K562 (cell line): Measurements from ENCODE around the gene MTMR6. TPM values are rescaled to one million over a fixed set of nuclear protein-coding genes. Genes with fewer than 3 reads are reported as not detected.

Experiments
- ASH1L ChIP-seq: fragments of 450-650 bp; IDR thresholded peaks from 2 replicates; pipeline ENCODE4 v1.6.1; 2018; ENCODE audit warnings: borderline replicate concordance, mild to moderate bottlenecking, low read depth; ENCODE audit not compliant: partially characterized antibody
- CAMTA2 ChIP-seq: fragments of 250-450 bp; sonication (Bioruptor Pico); conservative IDR thresholded peaks from 2 replicates; pipeline ENCODE4 v1.5.1; 2022
- HDAC3 ChIP-seq: fragments of 450-650 bp; IDR thresholded peaks from 2 replicates; pipeline ENCODE4 v1.6.1; 2018; ENCODE audit warnings: borderline replicate concordance, mild to moderate bottlenecking, moderate library complexity; ENCODE audit not compliant: partially characterized antibody
- KLF10 ChIP-seq: fragments of 250-450 bp; sonication (Bioruptor Pico); IDR thresholded peaks from 2 replicates; pipeline ENCODE4 v1.6.1; 2021; ENCODE audit warnings: matching md5 sums
- MXI1 ChIP-seq: IDR thresholded peaks from 2 replicates; pipeline ENCODE4 v1.6.1; 2011; ENCODE audit warnings: low read depth, mild to moderate bottlenecking, improper control_type of control experiment, low read length
- NEUROD1 ChIP-seq: fragments of 150-350 bp; IDR thresholded peaks from 2 replicates; pipeline ENCODE4 v1.6.1; 2014; ENCODE audit warnings: borderline replicate concordance, low read length, low read depth; ENCODE audit not compliant: partially characterized antibody
- RREB1 ChIP-seq: fragments of 250-450 bp; sonication (Bioruptor Pico); IDR thresholded peaks from 2 replicates; pipeline ENCODE4 v1.4.0; 2020
- VEZF1 ChIP-seq: fragments of 200-800 bp; sonication (Bioruptor generic); IDR thresholded peaks from 2 replicates; pipeline ENCODE4 v1.6.1; 2017; ENCODE audit warnings: missing genetic modification characterization, missing compliant biosample characterization
- ZBTB9 ChIP-seq: fragments of 450-650 bp; formaldehyde crosslinking; IDR thresholded peaks from 2 replicates; pipeline ENCODE4 v1.4.0; 2020; ENCODE audit warnings: mild to moderate bottlenecking, moderate library complexity
- ZNF212 ChIP-seq: fragments of 450-650 bp; formaldehyde crosslinking; IDR thresholded peaks from 2 replicates; pipeline ENCODE4 v1.4.0; 2020; ENCODE audit warnings: mild to moderate bottlenecking
- ZNF561 ChIP-seq: fragments of 450-650 bp; formaldehyde crosslinking; conservative IDR thresholded peaks from 2 replicates; pipeline ENCODE4 v1.4.0; 2020; ENCODE audit warnings: mild to moderate bottlenecking, moderate library complexity
- ZSCAN29 ChIP-seq: fragments of 450-650 bp; IDR thresholded peaks from 2 replicates; pipeline ENCODE4 v1.6.1; 2017
- polyA plus RNA-seq, 8 experiments: library from polyadenylated mRNA; depleted of rRNA in 4 of 8; stranded (reverse) in 5 of 8; unstranded in 3 of 8; fragments of >200 nt; fragmentation: Nextera tagmentation in 2 of 8; fragmentation: Illumina TruSeq in 1 of 8; extraction: Ambion mirVana in 2 of 8; extraction: Trizol in 1 of 8; gene quantifications; 2 replicates each; pipeline versions ENCODE4 v1.2.1 to v1.2.3, GENCODE V29; 2011 to 2014; ENCODE audit warnings: inconsistent platforms in 1 of 8, missing spikeins in 1 of 8
- total RNA-seq, 7 experiments: library from RNA; depleted of rRNA in 6 of 7; stranded (reverse); fragments of >200 nt in 6 of 7; fragmentation: Illumina TruSeq in 2 of 7; extraction: Trizol in 2 of 7; gene quantifications; 2 replicates each; pipeline versions ENCODE4 v1.2.1 to v1.2.3, GENCODE V29; 2011 to 2021; ENCODE audit warnings: low replicate concordance in 1 of 7
- TF ChIP-seq, protein P1 (sequence below): IDR thresholded peaks from 3 replicates; pipeline ENCODE4 v1.6.1; 2011; ENCODE audit warnings: borderline replicate concordance, mild to moderate bottlenecking; ENCODE audit not compliant: insufficient read length, insufficient read depth
- TF ChIP-seq, protein P2 (sequence below): fragments of 450-650 bp; IDR thresholded peaks from 2 replicates; pipeline ENCODE4 v1.6.1; 2016; ENCODE audit warnings: antibody characterized with exemption

MTMR6 gene
- total and polyA plus RNA-seq, 9 of the 15 experiments (the other 6 are each of a cell fraction or from before 2014, with no cell fraction given): 3.9 to 10.8 (median 7.7) TPM

DNA sequence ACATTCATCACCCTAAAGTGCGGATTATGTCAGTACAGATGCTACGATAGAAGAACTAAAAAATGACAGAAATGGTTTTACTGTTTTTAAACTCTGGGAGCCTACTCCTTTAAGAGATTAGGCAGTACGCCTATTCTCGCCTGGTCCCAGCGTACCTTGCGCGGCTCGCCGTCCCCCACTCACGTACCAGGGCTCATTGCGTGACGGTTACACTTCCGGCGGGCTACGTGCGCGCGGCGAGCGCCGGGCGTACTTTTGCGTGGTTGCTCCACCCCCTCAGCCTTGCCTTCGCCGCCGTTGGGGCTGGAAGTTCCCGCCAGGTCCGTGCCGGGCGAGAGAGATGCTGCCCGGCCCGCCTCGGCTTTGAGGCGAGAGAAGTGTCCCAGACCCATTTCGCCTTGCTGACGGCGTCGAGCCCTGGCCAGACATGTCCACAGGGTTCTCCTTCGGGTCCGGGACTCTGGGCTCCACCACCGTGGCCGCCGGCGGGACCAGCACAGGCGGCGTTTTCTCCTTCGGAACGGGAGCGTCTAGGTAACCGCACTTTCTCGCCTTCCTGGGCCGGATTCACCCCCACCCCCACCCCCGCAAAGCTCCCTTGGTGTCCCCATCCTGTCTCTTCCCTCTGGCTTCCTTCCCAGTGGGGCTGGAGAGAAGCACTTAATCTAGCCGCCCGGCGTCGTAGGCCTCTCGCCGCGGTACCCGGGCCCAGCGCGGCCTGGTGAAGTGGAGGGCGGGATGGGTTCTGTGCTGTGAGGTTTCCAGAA, 14.2 kb upstream of the MTMR6 start, which contains the start of gene NUP58 (continued):
- TF ChIP-seq ZNF561 (CRISPR knock-in tag): no peak
- TF ChIP-seq ASH1L: no peak
- no peak; the same call in 1 of the 2 replicates for TF ChIP-seq VEZF1 (CRISPR knock-in tag)
- no peak for TF ChIP-seq HDAC3
- TF ChIP-seq, protein P1, sequence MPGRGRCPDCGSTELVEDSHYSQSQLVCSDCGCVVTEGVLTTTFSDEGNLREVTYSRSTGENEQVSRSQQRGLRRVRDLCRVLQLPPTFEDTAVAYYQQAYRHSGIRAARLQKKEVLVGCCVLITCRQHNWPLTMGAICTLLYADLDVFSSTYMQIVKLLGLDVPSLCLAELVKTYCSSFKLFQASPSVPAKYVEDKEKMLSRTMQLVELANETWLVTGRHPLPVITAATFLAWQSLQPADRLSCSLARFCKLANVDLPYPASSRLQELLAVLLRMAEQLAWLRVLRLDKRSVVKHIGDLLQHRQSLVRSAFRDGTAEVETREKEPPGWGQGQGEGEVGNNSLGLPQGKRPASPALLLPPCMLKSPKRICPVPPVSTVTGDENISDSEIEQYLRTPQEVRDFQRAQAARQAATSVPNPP: no peak
- no peak for TF ChIP-seq MXI1
- no peak for TF ChIP-seq ZBTB9 (CRISPR knock-in tag)
- TF ChIP-seq ZSCAN29: no peak
- TF ChIP-seq CAMTA2 (CRISPR knock-in tag): no peak
- TF ChIP-seq KLF10 (CRISPR knock-in tag): no peak
- TF ChIP-seq RREB1 (CRISPR knock-in tag): no peak
- TF ChIP-seq, protein P2, sequence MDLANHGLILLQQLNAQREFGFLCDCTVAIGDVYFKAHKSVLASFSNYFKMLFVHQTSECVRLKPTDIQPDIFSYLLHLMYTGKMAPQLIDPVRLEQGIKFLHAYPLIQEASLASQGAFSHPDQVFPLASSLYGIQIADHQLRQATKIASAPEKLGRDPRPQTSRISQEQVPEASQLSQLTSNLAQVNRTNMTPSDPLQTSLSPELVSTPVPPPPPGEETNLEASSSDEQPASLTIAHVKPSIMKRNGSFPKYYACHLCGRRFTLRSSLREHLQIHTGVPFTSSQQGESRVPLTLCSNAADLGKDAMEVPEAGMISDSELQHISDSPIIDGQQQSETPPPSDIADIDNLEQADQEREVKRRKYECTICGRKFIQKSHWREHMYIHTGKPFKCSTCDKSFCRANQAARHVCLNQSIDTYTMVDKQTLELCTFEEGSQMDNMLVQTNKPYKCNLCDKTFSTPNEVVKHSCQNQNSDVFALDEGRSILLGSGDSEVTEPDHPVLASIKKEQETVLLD: peak; percentile 94
- TF ChIP-seq NEUROD1: no peak
- TF ChIP-seq ZNF212 (CRISPR knock-in tag): no peak
